ENCODE measurements around the gene RBFOX1.

The RBFOX1 gene

GRCh38 chr16:7713244-7713643, 380.6 kb downstream of the RBFOX1 start:
- no peak for DNase-seq

- no peak for DNase-seq
Measured at GRCh38 chr16:7714775-7715174, 382.1 kb downstream of the RBFOX1 start.

- DNase-seq = no peak
Measured at GRCh38 chr16:7716660-7717550, 384.3 kb downstream of the RBFOX1 start.

- no peak for DNase-seq
Measured at GRCh38 chr16:7722761-7723160, 390.1 kb downstream of the RBFOX1 start.

GRCh38 chr16:7731141-7731540, 398.5 kb downstream of the RBFOX1 start:
- DNase-seq = no peak

- DNase-seq = no peak
Measured at GRCh38 chr16:7736138-7736665, 403.6 kb downstream of the RBFOX1 start.

- DNase-seq = no peak
Measured at GRCh38 chr16:7742626-7743025, 410.0 kb downstream of the RBFOX1 start.

GRCh38 chr16:7744546-7745264, 412.1 kb downstream of the RBFOX1 start:
- no peak for DNase-seq

- DNase-seq = no peak
Measured at GRCh38 chr16:7745276-7745675, 412.6 kb downstream of the RBFOX1 start.

GRCh38 chr16:7746941-7747340, 414.3 kb downstream of the RBFOX1 start:
- DNase-seq = no peak

- DNase-seq = no peak
Measured at GRCh38 chr16:7748522-7748921, 415.9 kb downstream of the RBFOX1 start.

GRCh38 chr16:7755347-7755882, 422.8 kb downstream of the RBFOX1 start:
- no peak for DNase-seq
